HEK293 (cell line): Measurements from ENCODE around the gene MAGI2.

Source experiments
- CTCF ChIP-seq: fragments of 450-650 bp; formaldehyde crosslinking; IDR thresholded peaks from 2 replicates; pipeline ENCODE4 v1.5.1; 2016; ENCODE audit warnings: missing biosample characterization, missing genetic modification characterization
- ZFP69B ChIP-seq: fragments of 450-650 bp; formaldehyde crosslinking; IDR thresholded peaks from 2 replicates; pipeline ENCODE4 v1.5.1; 2016; ENCODE audit warnings: missing biosample characterization, missing genetic modification characterization
- ZNF24 ChIP-seq: fragments of 450-650 bp; formaldehyde crosslinking; IDR thresholded peaks from 2 replicates; pipeline ENCODE4 v1.5.1; 2016; ENCODE audit warnings: missing biosample characterization, missing genetic modification characterization

- TF ChIP-seq ZNF24 (tag by site-specific recombination) (no peak), CTCF (tag by site-specific recombination) (no peak), ZFP69B (tag by site-specific recombination) (no peak)
These were observed 1238.3 kb downstream of the MAGI2 start for GRCh38 chr7:78215199-78215598.
